ENCODE data around the gene SGMS1.
"Not testable (repeated sequence)": the region's sequence is repeated elsewhere in the genome, so short reads cannot be mapped to it uniquely, and the experiment has no call there.

The SGMS1 gene

GRCh38 chr10:50551894-50552293 is 71.9 kb downstream of the SGMS1 start:
- H3K9me3 ChIP-seq (ENCODE audit: control insufficient read depth in 1 of 2, low read length in 2 of 2), result no peaks in the 10 kb centered on the region
- H3K27ac ChIP-seq (ENCODE audit: low read length), result no peak overlapping the region
- H3K27me3 ChIP-seq (ENCODE audit: low read depth, low read length), result no peaks in the 10 kb centered on the region
- peaks cover 23 to 28% of the 10 kb centered on the region in 2 donors for H3K4me1 ChIP-seq (ENCODE audit: control insufficient read depth in 1 of 2, insufficient read depth in 2 of 2, low read length in 2 of 2)
- no peak overlapping the region for H3K4me3 ChIP-seq (ENCODE audit: low read depth in 1 of 2, low read length in 2 of 2)
- H3K36me3 ChIP-seq (ENCODE audit: control insufficient read depth in 1 of 2, insufficient read depth in 2 of 2, low read length in 2 of 2), result no peaks in the 10 kb centered on the region

DNA sequence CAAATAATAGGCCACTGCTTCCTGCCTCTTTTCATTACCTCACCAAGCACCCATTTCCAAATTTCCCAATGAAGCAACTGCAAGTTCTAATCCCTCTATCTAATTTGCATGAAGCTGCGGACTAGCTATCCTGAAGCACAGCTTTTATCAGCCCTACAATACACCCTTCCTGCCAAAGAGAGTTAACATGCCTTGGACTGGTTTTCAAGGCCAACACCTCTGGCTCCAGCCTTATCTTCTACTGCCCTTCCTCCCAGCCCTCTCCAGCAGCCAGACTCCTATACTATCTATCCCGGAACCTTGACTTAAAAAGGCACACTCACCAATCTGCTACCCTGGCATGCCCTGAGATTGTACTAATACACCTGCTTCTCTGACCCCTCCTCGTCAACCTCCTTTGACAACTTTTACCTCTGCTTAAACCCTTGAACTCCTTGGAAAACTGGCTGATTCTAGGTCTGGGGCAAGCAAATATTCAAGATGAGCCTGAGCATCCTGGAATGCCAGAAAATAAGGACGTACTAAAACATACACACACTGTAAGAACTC is 73.4 kb downstream of the SGMS1 start:
- no peaks in the 10 kb centered on the region for H3K9me3 ChIP-seq (ENCODE audit: control insufficient read depth in 1 of 2, low read length in 2 of 2)
- H3K4me1 ChIP-seq (ENCODE audit: control insufficient read depth in 1 of 2, insufficient read depth in 2 of 2, low read length in 2 of 2), result peaks cover 11 to 24% of the 10 kb centered on the region in 2 donors
- no peak overlapping the region for H3K4me3 ChIP-seq (ENCODE audit: low read depth in 1 of 2, low read length in 2 of 2)
- H3K27me3 ChIP-seq (ENCODE audit: low read depth, low read length), result no peaks in the 10 kb centered on the region
- no peak overlapping the region for H3K27ac ChIP-seq (ENCODE audit: low read length)
- H3K36me3 ChIP-seq (ENCODE audit: control insufficient read depth in 1 of 2, insufficient read depth in 2 of 2, low read length in 2 of 2), result no peaks in the 10 kb centered on the region

GRCh38 chr10:50549186-50549585 is 74.6 kb downstream of the SGMS1 start:
- not testable (repeated sequence) for H3K27me3 ChIP-seq (ENCODE audit: low read depth, low read length); H3K4me3 ChIP-seq (ENCODE audit: low read depth in 1 of 2, low read length in 2 of 2); H3K9me3 ChIP-seq (ENCODE audit: control insufficient read depth in 1 of 2, low read length in 2 of 2); H3K27ac ChIP-seq (ENCODE audit: low read length); H3K36me3 ChIP-seq (ENCODE audit: control insufficient read depth in 1 of 2, insufficient read depth in 2 of 2, low read length in 2 of 2)
- peaks cover 4 to 13% of the 10 kb centered on the region in 2 donors for H3K4me1 ChIP-seq (ENCODE audit: control insufficient read depth in 1 of 2, insufficient read depth in 2 of 2, low read length in 2 of 2)

DNA sequence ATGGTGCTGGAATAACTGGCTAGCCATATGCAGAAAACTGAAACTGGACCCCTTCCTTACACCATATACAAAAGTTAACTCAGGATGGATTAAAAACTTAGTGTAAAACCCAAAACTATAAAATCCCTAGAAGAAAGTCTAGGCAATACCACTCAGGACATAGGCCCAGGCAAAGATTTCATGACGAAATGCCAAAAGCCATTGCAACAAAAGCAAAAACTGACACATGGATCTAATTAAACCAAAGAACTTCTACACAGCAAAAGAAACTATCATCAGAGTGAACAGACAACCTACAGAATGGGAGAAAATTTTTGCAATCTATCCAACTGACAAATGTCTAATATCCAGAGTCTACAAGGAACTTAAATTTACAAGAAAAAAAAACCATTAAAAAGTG is 75.3 kb downstream of the SGMS1 start:
- H3K27me3 ChIP-seq (ENCODE audit: low read depth, low read length); H3K9me3 ChIP-seq (ENCODE audit: control insufficient read depth in 1 of 2, low read length in 2 of 2); H3K36me3 ChIP-seq (ENCODE audit: control insufficient read depth in 1 of 2, insufficient read depth in 2 of 2, low read length in 2 of 2); H3K4me3 ChIP-seq (ENCODE audit: low read depth in 1 of 2, low read length in 2 of 2); H3K27ac ChIP-seq (ENCODE audit: low read length): not testable (repeated sequence)
- H3K4me1 ChIP-seq (ENCODE audit: control insufficient read depth in 1 of 2, insufficient read depth in 2 of 2, low read length in 2 of 2), result peaks cover 4 to 18% of the 10 kb centered on the region in 2 donors

- not testable (repeated sequence) for H3K36me3 ChIP-seq (ENCODE audit: control insufficient read depth in 1 of 2, insufficient read depth in 2 of 2, low read length in 2 of 2); H3K27me3 ChIP-seq (ENCODE audit: low read depth, low read length); H3K9me3 ChIP-seq (ENCODE audit: control insufficient read depth in 1 of 2, low read length in 2 of 2); H3K27ac ChIP-seq (ENCODE audit: low read length); H3K4me3 ChIP-seq (ENCODE audit: low read depth in 1 of 2, low read length in 2 of 2)
- peaks cover 0 to 15% of the 10 kb centered on the region in 2 donors for H3K4me1 ChIP-seq (ENCODE audit: control insufficient read depth in 1 of 2, insufficient read depth in 2 of 2, low read length in 2 of 2)
Observed at GRCh38 chr10:50546287-50546686, 77.5 kb downstream of the SGMS1 start.

GRCh38 chr10:50545846-50546245 is 77.9 kb downstream of the SGMS1 start:
- H3K27me3 ChIP-seq (ENCODE audit: low read depth, low read length), result no peaks in the 10 kb centered on the region
- no peaks in the 10 kb centered on the region for H3K9me3 ChIP-seq (ENCODE audit: control insufficient read depth in 1 of 2, low read length in 2 of 2)
- H3K4me1 ChIP-seq (ENCODE audit: control insufficient read depth in 1 of 2, insufficient read depth in 2 of 2, low read length in 2 of 2), result peaks cover 0 to 15% of the 10 kb centered on the region in 2 donors
- H3K4me3 ChIP-seq (ENCODE audit: low read depth in 1 of 2, low read length in 2 of 2), result no peak overlapping the region
- no peaks in the 10 kb centered on the region for H3K36me3 ChIP-seq (ENCODE audit: control insufficient read depth in 1 of 2, insufficient read depth in 2 of 2, low read length in 2 of 2)
- no peak overlapping the region for H3K27ac ChIP-seq (ENCODE audit: low read length)

GRCh38 chr10:50544857-50545429 is 78.8 kb downstream of the SGMS1 start:
- Histone ChIP-seq H3K27ac (ENCODE audit: low read length) (no peak overlapping the region), H3K27me3 (ENCODE audit: low read depth, low read length) (no peaks in the 10 kb centered on the region), H3K9me3 (ENCODE audit: control insufficient read depth in 1 of 2, low read length in 2 of 2) (no peaks in the 10 kb centered on the region), H3K4me3 (ENCODE audit: low read depth in 1 of 2, low read length in 2 of 2) (no peak overlapping the region), H3K36me3 (ENCODE audit: control insufficient read depth in 1 of 2, insufficient read depth in 2 of 2, low read length in 2 of 2) (no peaks in the 10 kb centered on the region), H3K4me1 (ENCODE audit: control insufficient read depth in 1 of 2, insufficient read depth in 2 of 2, low read length in 2 of 2) (peaks cover 0 to 15% of the 10 kb centered on the region in 2 donors)

GRCh38 chr10:50544095-50544856 is 79.5 kb downstream of the SGMS1 start:
- H3K27ac ChIP-seq (ENCODE audit: low read length), result no peak overlapping the region
- peaks cover 0 to 15% of the 10 kb centered on the region in 2 donors for H3K4me1 ChIP-seq (ENCODE audit: control insufficient read depth in 1 of 2, insufficient read depth in 2 of 2, low read length in 2 of 2)
- no peaks in the 10 kb centered on the region for H3K27me3 ChIP-seq (ENCODE audit: low read depth, low read length)
- H3K9me3 ChIP-seq (ENCODE audit: control insufficient read depth in 1 of 2, low read length in 2 of 2), result no peaks in the 10 kb centered on the region
- H3K4me3 ChIP-seq (ENCODE audit: low read depth in 1 of 2, low read length in 2 of 2), result no peak overlapping the region
- no peaks in the 10 kb centered on the region for H3K36me3 ChIP-seq (ENCODE audit: control insufficient read depth in 1 of 2, insufficient read depth in 2 of 2, low read length in 2 of 2)

DNA sequence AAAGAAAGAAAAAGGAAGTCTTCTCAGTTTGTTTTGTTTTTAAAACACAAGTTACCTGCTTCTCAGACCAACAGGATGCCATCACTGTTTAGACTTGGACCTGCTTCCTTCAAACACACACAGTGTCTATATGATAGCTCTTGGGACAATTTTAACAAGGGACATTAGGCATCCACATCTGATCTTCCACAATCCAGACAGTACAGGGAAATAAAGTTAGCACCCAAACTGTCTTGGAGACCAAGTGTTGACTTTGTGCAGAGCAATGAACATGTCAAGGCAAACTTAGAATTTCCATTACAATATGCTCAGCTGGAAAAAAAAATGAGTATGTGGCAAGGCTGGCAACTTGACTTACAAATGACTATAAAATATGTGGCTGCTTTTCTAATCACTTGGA is 80.9 kb downstream of the SGMS1 start:
- no peaks in the 10 kb centered on the region for H3K9me3 ChIP-seq (ENCODE audit: control insufficient read depth in 1 of 2, low read length in 2 of 2)
- H3K36me3 ChIP-seq (ENCODE audit: control insufficient read depth in 1 of 2, insufficient read depth in 2 of 2, low read length in 2 of 2), result no peaks in the 10 kb centered on the region
- H3K27me3 ChIP-seq (ENCODE audit: low read depth, low read length), result no peaks in the 10 kb centered on the region
- no peak overlapping the region for H3K27ac ChIP-seq (ENCODE audit: low read length)
- peaks cover 0 to 15% of the 10 kb centered on the region in 2 donors for H3K4me1 ChIP-seq (ENCODE audit: control insufficient read depth in 1 of 2, insufficient read depth in 2 of 2, low read length in 2 of 2)
- no peak overlapping the region for H3K4me3 ChIP-seq (ENCODE audit: low read depth in 1 of 2, low read length in 2 of 2)

GRCh38 chr10:50541921-50542320 is 81.8 kb downstream of the SGMS1 start:
- Histone ChIP-seq H3K9me3 (ENCODE audit: control insufficient read depth in 1 of 2, low read length in 2 of 2) (no peaks in the 10 kb centered on the region), H3K27me3 (ENCODE audit: low read depth, low read length) (no peaks in the 10 kb centered on the region), H3K4me3 (ENCODE audit: low read depth in 1 of 2, low read length in 2 of 2) (no peak overlapping the region), H3K4me1 (ENCODE audit: control insufficient read depth in 1 of 2, insufficient read depth in 2 of 2, low read length in 2 of 2) (peaks cover 0 to 15% of the 10 kb centered on the region in 2 donors), H3K36me3 (ENCODE audit: control insufficient read depth in 1 of 2, insufficient read depth in 2 of 2, low read length in 2 of 2) (no peaks in the 10 kb centered on the region), H3K27ac (ENCODE audit: low read length) (no peak overlapping the region)

DNA sequence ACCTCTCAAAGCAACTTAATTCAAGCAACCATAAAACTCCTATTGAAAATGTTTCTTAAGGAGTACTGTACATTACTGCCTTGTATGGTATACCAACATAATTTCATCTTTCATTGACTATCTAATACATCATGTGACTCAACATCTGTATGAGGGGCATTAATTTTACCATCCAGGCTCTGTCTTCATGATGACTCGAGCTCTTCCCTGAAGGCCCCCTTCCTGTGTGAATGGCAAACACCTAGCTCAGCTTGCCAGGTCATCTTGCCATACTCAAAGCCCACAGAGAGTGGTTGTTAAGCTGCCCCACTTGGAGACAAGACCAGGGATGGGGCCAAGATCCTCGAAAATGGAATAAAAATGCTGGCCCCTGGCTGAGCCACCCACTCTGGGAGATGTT is 82.4 kb downstream of the SGMS1 start:
- Histone ChIP-seq H3K27me3 (ENCODE audit: low read depth, low read length) (no peaks in the 10 kb centered on the region), H3K4me3 (ENCODE audit: low read depth in 1 of 2, low read length in 2 of 2) (no peak overlapping the region), H3K36me3 (ENCODE audit: control insufficient read depth in 1 of 2, insufficient read depth in 2 of 2, low read length in 2 of 2) (no peaks in the 10 kb centered on the region), H3K9me3 (ENCODE audit: control insufficient read depth in 1 of 2, low read length in 2 of 2) (no peaks in the 10 kb centered on the region), H3K4me1 (ENCODE audit: control insufficient read depth in 1 of 2, insufficient read depth in 2 of 2, low read length in 2 of 2) (peaks cover 0 to 15% of the 10 kb centered on the region in 2 donors), H3K27ac (ENCODE audit: low read length) (no peak overlapping the region)

- Histone ChIP-seq H3K36me3 (ENCODE audit: control insufficient read depth in 1 of 2, insufficient read depth in 2 of 2, low read length in 2 of 2) (no peaks in the 10 kb centered on the region), H3K4me1 (ENCODE audit: control insufficient read depth in 1 of 2, insufficient read depth in 2 of 2, low read length in 2 of 2) (peaks cover 0 to 15% of the 10 kb centered on the region in 2 donors), H3K9me3 (ENCODE audit: control insufficient read depth in 1 of 2, low read length in 2 of 2) (no peaks in the 10 kb centered on the region), H3K27ac (ENCODE audit: low read length) (no peak overlapping the region), H3K4me3 (ENCODE audit: low read depth in 1 of 2, low read length in 2 of 2) (no peak overlapping the region), H3K27me3 (ENCODE audit: low read depth, low read length) (no peaks in the 10 kb centered on the region)
Observed at GRCh38 chr10:50540826-50541122, 83.0 kb downstream of the SGMS1 start.

Measured in muscle layer of duodenum (tissue), 2 donors.